ENCODE measurements around the gene ANKRD10.
"Not testable (repeated sequence)": the region's sequence is repeated elsewhere in the genome, so short reads cannot be mapped to it uniquely, and the experiment has no call there.

The ANKRD10 gene

DNA sequence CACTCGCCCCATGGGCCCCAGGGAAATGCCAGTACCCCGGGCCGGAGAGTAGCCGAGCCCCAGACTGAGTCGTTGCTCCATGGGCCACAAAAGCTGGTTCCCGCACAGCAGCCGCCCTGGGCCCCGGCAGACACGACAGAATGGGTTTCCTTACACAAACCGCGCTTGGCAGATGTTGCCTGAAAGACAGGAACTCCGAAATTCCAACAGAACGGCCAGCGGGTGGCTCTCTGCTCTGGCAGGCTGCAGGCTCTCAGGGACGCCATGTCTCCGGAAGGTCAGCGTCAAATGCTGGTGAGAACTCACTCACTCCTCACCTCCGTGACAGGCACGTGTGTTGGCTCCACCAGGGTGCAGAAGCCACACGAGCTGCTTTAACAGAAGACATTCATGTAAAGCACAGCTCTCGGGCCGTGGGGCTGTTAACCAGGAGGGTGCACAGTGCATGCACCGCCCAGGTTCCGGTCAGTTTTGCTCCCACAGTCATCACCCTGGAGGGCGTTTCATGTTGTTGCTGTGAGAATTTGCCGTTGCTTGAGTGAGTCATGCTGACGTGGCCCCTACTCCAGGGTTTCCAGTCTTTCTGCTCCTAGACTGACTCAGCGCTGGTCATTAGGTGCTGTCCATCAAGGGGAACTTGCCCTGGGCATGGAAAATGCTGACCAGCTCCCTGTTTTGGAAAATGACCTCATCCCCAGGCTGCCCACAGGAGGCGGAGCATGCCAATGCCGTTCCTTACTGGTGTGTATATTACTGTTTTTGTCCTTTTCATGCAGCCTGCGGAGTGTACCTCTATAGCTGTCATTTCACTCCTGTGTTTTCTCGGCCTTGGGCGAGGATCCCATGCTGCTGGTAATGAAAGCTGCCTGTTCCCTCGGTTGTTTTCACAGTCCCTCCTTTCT, 44.8 kb downstream of the ANKRD10 start:
- in situ Hi-C loops (cut with HindIII; ENCODE audit: low sequenced_read_pairs), result no loop called here

DNA sequence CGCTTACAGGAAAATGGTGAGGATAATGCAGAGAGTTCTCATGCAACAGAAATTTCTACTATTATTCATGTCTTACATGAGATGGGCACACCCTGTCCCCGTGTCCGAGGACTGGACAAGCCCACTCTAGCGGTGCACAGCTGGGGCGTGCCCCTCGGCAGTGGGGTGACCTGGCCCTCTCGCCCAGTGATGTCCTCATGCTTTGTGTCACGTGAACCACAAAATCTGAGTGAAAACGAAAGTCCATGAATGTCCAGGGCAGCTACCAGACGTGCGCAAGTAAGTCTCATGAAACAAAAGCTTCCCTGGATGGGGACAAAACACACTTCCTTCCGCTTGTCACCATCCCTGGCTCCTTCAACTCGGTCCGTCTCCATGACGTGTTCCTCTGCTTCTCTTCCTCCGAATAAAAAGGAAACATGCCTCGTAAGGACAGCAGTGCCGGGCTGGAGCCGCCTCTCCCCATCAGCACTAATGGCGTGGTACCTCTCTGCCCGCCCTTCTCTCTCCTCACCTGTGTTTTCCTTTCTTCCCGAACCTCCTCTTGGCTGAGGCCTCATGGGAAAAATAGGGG, 45.6 kb downstream of the ANKRD10 start:
- in situ Hi-C loops (cut with HindIII; ENCODE audit: low sequenced_read_pairs), result no loop called here

DNA sequence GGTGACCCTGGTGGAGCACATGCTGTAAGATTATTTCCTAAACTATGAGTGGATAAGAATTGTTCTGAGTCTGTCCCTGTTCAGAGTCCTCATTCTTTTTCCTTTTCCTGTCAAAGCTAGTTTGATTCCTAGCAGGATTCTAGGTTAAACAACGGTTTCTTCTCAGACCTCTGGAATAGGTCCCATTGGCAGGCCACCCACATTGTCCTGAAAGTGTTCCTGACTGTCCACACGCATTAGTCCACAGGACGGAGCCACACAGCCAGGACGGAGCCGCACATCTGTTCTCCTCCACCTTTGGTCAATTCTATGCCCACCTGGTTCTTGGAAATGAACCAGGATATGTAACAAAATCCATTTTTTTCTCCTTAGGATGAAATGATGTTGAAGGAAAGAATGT, 46.1 kb downstream of the ANKRD10 start:
- in situ Hi-C loops (cut with HindIII; ENCODE audit: low sequenced_read_pairs), result no loop called here

DNA sequence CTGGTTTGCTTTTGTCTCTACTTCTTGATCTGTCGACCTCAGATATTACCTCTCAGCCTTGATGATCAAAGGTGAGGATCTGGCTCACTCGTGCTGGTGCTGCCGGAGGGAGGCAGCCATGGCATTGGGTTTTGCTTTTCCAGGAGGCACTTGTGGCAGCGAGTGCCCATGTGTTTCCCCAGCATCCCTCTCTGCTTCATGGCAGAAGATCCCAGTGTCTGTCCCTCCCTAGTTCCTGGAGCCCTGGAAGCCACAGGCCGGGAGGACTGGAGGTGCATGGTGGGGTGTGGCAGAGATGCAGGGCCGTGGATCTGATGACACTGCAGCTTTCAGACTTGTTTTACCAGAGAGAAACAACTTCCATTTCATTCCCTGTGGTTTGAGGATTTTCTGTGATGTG, 47.5 kb downstream of the ANKRD10 start:
- in situ Hi-C loops (cut with HindIII; ENCODE audit: low sequenced_read_pairs), result no loop called here

DNA sequence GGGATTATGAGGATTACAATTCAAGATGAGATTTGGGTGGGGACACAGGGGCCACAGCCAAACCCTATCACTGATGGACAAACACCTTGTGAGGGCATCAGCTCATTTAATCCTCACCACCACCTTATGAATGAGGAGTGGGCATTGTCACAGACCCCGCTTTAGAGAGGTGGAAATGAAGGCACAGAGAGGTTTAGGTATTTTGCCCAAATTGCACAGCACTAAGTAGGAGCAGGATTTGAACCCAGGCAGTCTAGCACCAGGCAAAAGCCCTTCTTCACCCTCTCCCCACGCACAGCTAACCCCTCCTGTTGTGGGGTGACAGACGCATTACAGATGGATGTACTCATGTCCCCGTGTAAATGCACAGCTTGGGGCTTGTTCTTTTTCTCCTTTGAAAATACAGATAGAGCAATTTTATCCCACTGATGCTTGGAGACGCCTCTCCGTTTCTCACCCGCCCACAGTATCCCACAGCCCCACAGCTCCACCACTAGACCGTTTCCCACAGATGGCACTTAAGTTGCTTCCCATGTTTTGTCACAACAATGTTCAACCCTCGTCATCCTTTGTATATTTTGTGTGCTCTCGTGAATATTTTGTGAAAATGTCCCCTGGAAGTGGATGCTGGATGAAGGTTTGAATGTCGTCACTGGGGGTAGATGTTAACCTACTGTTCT, 48.2 kb downstream of the ANKRD10 start:
- in situ Hi-C loops (cut with HindIII; ENCODE audit: low sequenced_read_pairs), result no loop called here

DNA sequence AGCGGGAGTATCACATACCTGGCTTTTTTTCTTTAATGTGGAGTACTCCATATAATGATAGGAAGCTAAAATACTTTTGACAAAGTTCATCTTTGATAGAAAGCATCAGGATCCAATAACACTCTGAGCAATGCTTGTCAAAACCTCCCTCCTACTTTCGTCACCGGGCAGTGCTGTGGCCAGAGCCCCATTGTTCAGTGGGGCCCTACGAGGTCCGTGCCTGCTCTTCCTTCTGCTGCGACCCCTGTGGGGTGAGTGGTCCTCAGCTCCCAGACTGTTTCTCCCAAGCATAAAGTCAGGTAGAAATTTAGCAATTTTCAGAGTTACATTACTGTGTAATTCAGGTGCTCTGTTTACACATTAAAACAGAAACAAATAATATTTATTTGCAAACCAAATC, 51.2 kb downstream of the ANKRD10 start:
- in situ Hi-C loops (cut with HindIII; ENCODE audit: low sequenced_read_pairs), result no loop called here

DNA sequence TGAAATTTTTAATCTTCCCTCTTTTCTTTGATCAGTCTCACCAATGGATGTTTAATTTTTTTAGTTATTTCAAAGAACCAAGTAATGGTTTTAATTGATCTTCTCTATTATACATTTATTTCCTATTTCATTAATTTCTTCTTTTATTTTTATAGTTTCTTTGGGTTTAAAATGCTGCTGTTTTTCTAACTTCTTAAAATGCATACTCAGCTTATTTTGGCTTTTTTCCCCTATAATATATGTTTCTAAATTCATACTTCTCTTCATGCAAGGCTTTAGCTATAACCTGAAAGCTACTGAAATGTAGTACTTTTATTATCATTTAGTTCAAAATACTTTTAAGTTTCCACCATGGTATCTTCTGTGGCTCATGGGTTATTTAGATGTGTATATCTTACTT, 53.9 kb downstream of the ANKRD10 start:
- in situ Hi-C loops (cut with HindIII; ENCODE audit: low sequenced_read_pairs), result no loop called here

DNA sequence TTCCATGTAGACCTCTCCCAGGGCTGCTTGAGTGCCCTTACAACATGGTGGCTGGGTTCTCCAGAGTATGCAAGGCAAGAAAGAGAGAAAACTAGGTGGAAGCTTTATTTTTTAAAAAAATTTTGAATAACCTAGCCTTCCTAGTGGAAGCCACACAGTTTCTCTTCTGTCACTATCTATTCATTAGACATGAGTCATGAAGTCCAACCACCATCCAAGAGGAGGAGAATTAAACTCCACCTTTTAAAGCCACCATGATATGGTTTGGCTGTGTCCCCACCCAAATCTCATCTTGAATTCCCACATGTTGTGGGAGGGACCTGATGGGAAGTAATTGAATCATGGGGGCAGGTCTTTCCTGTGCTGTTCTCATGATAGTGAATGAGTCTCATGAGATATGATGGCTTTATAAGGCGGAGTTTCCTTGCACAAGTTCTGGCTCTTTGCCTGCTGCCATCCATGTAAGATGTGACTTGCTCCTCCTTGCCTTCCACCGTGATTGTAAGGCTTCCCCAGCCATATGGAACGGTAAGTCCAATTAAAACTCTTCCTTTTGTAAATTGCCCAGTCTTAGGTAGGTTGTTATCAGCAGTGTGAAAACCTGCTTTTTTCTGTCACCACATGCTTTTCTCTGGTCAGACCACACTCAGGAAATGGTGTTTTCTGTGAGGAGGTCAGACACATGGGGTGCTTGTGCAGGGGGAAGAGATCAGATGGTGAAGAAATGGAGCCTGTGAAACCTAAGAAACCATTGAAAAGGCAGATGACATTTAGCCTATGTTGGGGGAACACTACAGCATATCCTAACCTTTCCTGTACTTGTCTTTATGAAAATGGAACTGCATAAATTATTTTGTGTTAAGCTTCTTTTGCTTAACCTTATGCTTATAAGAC, 57.7 kb downstream of the ANKRD10 start:
- in situ Hi-C loops (cut with HindIII; ENCODE audit: low sequenced_read_pairs), result no loop called here

DNA sequence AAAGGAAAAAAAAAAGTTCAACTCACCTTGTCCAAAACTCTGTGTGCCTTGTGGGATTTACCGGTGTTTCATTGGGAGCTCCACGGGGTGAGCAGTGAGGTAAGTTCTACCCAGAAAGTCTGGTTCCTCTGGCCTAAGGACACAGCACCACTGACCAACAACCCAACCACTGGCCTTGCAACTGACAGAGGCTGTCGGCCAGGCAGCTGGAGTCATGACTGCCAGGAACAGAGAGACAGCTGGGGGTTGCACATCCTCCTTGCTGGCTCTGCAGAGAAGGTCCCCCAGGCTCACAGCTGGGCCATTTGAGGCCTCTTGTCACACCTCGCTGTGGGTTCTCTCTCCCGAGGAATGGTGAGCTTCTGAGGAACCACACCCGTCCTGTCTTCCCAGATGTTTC, 59.5 kb downstream of the ANKRD10 start:
- in situ Hi-C loops (cut with HindIII; ENCODE audit: low sequenced_read_pairs), result no loop called here

DNA sequence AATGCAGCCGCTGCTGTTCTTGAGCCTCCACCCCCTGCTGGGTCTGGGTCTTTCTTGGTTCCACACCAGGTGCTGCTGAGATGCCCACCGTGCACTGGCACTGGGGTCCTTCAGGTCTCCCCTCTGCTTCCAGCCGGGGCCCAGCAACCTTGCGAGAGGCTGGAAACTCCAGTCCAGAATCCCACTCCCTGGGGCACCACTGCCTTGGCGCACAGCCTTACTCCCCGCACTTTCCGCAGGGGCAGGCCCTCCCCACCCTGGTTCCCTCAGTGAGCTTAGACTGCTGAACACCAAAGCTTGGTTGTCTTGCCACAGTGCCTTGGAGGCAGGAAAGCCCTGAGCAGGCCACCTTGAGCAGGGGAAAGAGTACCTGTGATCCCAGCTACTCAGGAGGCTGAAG, 60.0 kb downstream of the ANKRD10 start:
- in situ Hi-C loops (cut with HindIII; ENCODE audit: low sequenced_read_pairs), result no loop called here

DNA sequence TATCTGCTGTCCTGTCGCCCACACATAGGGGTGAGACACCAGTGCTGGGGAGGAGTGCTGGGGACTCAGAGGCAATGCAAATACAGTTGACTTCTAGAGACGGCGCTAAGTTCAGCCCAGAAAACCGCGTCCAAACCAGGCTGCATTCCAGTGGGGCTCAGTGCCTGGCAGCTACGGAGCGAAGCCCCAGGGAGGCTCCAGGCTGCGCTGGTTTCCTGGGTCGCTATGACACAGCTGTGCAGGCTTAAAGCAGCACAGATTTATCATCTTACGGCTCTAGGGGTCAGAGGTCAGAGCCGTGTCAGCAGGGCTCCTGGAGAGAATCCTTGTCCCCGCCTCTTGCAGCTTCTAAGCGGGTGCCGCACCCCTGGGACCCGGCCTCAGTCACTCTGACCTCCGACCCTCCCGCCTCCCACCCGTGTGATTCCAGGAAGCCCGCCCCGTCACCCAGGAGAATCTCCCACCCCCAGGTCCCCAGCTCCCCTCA, 61.6 kb downstream of the ANKRD10 start:
- in situ Hi-C loops (cut with HindIII; ENCODE audit: low sequenced_read_pairs), result no loop called here

DNA sequence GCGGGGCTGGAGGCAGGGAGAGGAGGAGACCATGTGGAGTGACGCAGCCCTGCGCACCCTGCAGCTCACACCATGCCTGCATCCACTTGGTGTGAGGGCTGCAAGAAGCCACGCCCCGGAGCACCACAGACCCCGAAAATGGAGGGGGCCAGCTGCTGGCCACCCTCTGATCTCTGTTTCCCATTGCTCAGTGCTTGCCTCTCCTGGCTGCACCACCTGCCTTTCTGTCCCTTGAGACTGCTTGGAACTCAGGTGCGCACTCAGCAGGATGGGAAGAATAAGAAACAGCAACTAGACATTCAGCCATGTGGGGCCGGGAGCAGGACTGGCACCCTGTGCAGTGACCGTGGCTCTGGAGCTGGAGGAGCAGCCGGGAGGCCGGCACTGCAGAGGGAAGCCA, 64.0 kb downstream of the ANKRD10 start:
- in situ Hi-C loops (cut with HindIII; ENCODE audit: low sequenced_read_pairs), result no loop called here

DNA sequence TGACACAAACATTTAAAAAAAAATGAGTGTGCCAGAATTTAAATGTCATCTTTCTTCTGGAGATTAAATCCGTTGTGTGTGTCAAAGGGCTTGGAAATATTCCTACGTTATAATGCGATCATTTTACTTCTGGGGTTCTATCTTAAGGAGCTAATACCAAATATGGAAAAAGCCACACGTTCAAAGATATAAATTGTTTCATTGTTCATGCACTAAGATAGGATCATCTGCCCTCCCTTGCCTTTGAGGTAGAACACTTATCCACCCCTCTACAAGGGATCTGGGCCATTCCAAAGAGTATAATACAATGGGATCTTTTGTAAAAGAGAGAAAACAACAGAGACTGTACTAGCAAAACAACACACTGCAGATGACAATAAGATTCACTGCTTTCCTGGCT, 64.9 kb downstream of the ANKRD10 start:
- in situ Hi-C loops (cut with HindIII; ENCODE audit: low sequenced_read_pairs), result no loop called here

DNA sequence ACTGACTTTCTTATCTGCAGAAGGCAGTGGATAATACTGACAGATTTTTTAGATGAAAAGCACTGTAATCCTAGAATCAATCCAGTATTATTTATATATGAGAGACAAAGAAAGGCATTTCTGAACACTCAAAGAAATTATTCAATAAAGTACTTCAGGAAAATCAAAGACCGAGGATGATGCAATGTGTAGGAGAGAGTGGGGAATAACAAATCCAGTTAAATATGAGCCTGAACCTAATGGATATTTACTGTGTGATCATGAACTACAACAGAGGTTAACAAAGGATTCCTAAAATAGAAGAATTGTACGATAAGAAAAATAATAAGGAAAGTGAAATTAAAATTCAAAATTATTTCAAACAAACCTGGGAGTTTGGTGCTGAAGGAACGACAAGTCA, 69.3 kb downstream of the ANKRD10 start:
- in situ Hi-C loops (cut with HindIII; ENCODE audit: low sequenced_read_pairs), result no loop called here

DNA sequence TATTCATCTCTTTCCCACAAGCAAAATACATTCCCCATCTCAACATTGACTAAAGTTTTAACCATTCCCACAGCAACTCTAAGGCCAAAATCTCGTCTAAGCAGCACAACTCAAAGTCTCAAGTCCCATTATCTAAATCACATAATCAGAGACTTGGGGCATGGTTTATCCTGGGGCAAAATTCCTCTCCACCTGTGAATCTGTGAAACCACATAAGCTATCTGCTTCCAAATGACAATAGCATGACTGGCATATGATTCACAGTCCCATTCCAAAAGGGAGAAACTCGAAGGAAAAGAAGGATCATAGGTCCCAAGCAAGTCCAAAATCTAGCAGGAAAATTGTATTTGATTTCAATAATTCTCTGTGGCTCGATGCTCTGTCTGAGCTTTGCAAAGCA, 73.0 kb downstream of the ANKRD10 start:
- in situ Hi-C loops (cut with HindIII; ENCODE audit: low sequenced_read_pairs), result no loop called here

DNA sequence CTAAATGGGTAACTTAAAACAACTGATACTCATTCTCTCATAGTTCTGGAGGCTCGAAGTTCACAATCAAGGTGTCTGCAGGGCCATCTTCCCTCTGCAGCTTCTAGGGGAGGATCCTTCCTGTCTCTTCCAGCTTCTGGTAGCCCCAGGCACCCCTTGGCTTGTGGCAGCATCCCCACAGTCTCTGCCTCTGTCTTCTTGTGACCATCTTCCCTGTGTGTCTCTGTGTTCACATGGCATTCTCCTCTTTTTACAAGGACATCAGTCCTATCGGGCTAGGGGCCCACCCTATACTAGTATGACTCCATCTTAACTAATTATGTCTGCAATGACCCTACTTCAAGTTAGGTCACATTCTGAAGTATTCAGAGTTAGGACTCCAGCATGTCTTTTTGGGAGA, 73.5 kb downstream of the ANKRD10 start:
- in situ Hi-C loops (cut with HindIII; ENCODE audit: low sequenced_read_pairs), result no loop called here

DNA sequence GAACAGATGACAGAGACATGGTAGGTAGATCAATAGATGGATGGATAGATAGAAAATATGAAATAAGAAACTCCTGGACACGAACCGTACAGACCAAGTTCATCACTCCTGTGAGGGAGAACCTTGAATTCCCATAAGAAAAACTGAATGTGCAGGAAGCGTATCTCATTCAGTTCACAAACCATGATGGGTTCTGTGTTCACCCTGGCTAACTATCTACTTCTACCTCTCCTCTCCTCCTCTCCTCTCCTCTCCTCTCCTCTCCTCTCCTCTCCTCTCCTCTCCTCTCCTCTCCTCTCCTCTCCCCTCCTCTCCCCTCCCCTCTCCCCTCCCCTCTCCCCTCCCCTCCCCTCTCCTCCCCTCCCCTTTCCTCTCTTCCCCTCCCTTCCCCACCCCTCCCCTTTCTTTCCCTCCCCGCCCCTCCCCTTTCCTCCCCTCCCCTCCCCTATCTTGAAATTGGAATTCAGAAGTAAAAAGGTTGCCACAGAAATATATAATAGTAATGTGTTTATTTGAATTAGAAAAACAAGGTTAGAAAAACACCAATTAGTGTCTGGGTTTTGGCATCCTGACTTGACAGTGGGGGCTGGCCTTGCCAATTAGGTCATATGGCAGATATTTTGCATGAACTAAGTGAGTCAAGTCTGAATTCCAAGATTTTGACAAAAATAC, 75.9 kb downstream of the ANKRD10 start:
- in situ Hi-C loops (cut with HindIII; ENCODE audit: low sequenced_read_pairs), result no loop called here

DNA sequence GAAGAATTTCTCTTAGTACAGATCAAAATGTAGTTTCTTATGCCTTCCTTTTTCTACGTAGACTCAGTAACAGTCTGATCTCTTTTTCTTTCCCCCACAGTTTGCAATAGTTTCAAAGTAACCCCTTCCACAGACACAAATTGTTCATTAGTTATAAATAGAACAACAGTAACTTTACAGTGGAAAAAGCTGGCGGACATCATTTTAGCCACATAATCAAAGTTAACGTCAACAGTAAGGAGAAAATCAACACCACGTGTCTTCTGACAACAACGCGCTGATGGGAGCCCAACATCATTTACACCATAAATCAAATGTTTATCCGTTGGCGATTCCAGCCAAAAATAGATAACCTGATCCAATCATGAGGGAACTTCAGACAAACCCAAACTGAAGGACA, 76.8 kb downstream of the ANKRD10 start:
- in situ Hi-C loops (cut with HindIII; ENCODE audit: low sequenced_read_pairs), result no loop called here

DNA sequence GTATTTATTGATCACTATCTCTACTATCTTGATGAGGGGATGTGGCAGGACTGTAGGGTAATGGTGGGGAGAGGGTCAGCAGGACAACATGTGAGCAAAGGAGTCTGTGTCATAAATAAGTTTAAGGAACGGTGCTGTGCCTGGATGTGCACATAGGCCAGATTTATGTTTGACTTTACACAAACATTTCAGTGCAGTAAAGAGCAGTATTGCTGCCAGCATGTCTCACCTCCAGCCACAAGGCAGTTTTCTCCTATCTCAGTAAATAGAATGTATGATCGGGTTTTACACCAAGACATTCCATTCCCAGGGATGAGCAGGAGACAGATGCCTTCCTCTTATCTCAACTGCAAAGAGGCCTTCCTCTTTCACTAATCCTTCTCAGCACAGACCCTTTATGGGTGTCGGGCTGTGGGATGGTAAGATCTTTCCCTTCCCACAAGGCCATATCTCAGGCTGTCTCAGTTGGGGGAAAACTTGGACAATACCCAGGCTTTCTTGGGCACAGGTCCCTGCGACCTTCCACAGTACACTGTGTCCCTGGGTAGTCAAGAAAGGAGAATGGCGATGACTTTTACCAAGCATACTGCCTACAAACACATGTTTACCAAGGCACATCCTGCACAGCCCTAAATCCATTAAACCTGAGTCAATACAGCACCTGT, 77.3 kb downstream of the ANKRD10 start:
- in situ Hi-C loops (cut with HindIII; ENCODE audit: low sequenced_read_pairs), result not testable (repeated sequence)

DNA sequence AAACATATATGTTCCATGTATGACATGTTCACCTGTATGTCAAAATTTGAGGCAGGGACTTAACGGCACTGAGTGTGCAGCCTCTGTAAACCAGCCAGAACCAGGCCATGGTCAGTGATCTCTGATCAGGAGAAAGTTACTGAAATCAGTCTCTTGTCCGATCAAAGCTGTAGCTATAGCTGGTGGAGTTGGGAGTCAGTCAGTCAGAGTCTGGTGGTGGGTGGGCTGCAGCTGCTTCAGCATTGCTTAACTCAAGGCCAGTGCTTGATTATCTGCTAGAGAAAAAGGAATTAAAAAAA, 78.3 kb downstream of the ANKRD10 start:
- in situ Hi-C loops (cut with HindIII; ENCODE audit: low sequenced_read_pairs), result no loop called here
